Lung (tissue), 12 donors: ENCODE results near the gene FCHO1. TPM values are rescaled to one million over a fixed set of nuclear protein-coding genes. Genes with fewer than 3 reads are reported as not detected.

Source experiments
- ATAC-seq: fragments of 200-7000 bp; cut with Tn5 transposase; one replicate; pipeline ENCODE4 v1.9.1; 2020; ENCODE audit warnings: moderate number of reproducible peaks; ENCODE audit not compliant: insufficient read depth, low FRiP score
- DNase-seq, 3 donors: peaks; one replicate each; pipeline ENCODE4 v3.0.0-alpha.2; 2013 to 2017
- H3K27ac ChIP-seq, 2 donors: one replicate each; pipeline ENCODE4 v1.5.1; 2013; ENCODE audit warnings: mild to moderate bottlenecking in 2 of 2, moderate library complexity in 2 of 2, control low read depth in 1 of 2, inconsistent platforms in 1 of 2, low read depth in 1 of 2, low read length in 1 of 2
- H3K27me3 ChIP-seq, 3 donors: one replicate each; pipeline ENCODE4 v1.5.1; 2013; ENCODE audit warnings: low read length in 2 of 3; ENCODE audit not compliant: control insufficient read depth in 3 of 3, insufficient read depth in 3 of 3
- H3K36me3 ChIP-seq, 4 donors: one replicate each; pipeline ENCODE4 v1.5.1; 2013; ENCODE audit warnings: low read length in 4 of 4, mild to moderate bottlenecking in 1 of 4, moderate library complexity in 1 of 4; ENCODE audit not compliant: control insufficient read depth in 4 of 4, insufficient read depth in 4 of 4
- H3K4me1 ChIP-seq, 5 donors: one replicate each; pipeline ENCODE4 v1.5.1; 2013; ENCODE audit warnings: low read length in 5 of 5, mild to moderate bottlenecking in 2 of 5, moderate library complexity in 1 of 5; ENCODE audit not compliant: control insufficient read depth in 5 of 5, insufficient read depth in 5 of 5
- H3K4me3 ChIP-seq: one replicate; pipeline ENCODE4 v1.5.1; 2013; ENCODE audit warnings: mild to moderate bottlenecking, control low read depth, moderate library complexity
- H3K9ac ChIP-seq, 2 donors: one replicate each; pipeline ENCODE4 v1.5.1; 2013; ENCODE audit warnings: low read length in 2 of 2, control low read depth in 1 of 2; ENCODE audit not compliant: insufficient read depth in 1 of 2
- H3K9me3 ChIP-seq, 4 donors: one replicate each; pipeline ENCODE4 v1.5.1; 2013; ENCODE audit warnings: low read length in 3 of 4, mild to moderate bottlenecking in 1 of 4, moderate library complexity in 1 of 4; ENCODE audit not compliant: control insufficient read depth in 4 of 4, insufficient read depth in 3 of 4
- CTCF ChIP-seq: IDR thresholded peaks from 2 replicates; pipeline ENCODE4 v1.5.1; 2012; ENCODE audit warnings: mild to moderate bottlenecking; ENCODE audit errors: control extremely low read depth, extremely low read depth
- WGBS, 2 donors: extraction: QIAGEN DNeasy Blood & Tissue Kit; methylation state at CpG; one replicate each; pipeline ENCODE4 v1.1.7; 2013; 5-methylcytosine and 5-hydroxymethylcytosine counted together
- polyA plus RNA-seq, 2 donors: library from polyadenylated mRNA; stranded (reverse); fragments of 200-250 nt; gene quantifications; one replicate each; pipeline ENCODE4 v1.2.1, GENCODE V29; 2013
- total RNA-seq, 2 donors: library from RNA; depleted of rRNA in 1 of 2; stranded (reverse); fragments of >200 nt in 1 of 2; gene quantifications; one replicate each; pipeline ENCODE4 v1.2.1, GENCODE V29; 2014 to 2021
- donor health status: control.
- donor health status: control.
- donor health status: Bipolar disorder and iron deficiency.
- donor health status: healthy.
- donor health status: DM: yes; HTN: yes; CAD: no.

The FCHO1 gene
- total and polyA plus RNA-seq, 4 donors: 3.2 to 10.4 (median 7.8) TPM

- H3K9ac ChIP-seq: no peak within 1 kb of the TSS
- H3K36me3 ChIP-seq: no peaks in the 10 kb centered on the region
- peaks cover 0 to 2% (median 0%) of the 10 kb centered on the region in 4 donors for H3K9me3 ChIP-seq
- ATAC-seq (no peak), DNase-seq (no peak)
- H3K4me1 ChIP-seq: no peaks in the 10 kb centered on the region
- no peaks in the 10 kb centered on the region for H3K27me3 ChIP-seq
- TF ChIP-seq CTCF: no peak
- WGBS, 2 donors: 63 to 82% methylated on average over 34 of the region's 34 CpGs
- H3K4me3 ChIP-seq: no peak within 1 kb of the TSS
- no peak within 1 kb of the TSS for H3K27ac ChIP-seq
Observed at GRCh38 chr19:17821190-17821589, 69.9 kb downstream of the FCHO1 start, which contains the start of gene INSL3. INSL3 (minus strand) TSS chr19:17821519; CDS start chr19:17821506, 13 bp downstream.

- no peaks in the 10 kb centered on the region for H3K27me3 ChIP-seq
- no peaks in the 10 kb centered on the region for H3K36me3 ChIP-seq
- no peaks in the 10 kb centered on the region for H3K4me1 ChIP-seq
- 54 to 69% methylated on average over 7 to 8 of the region's 8 CpGs for WGBS, 2 donors
- no peak overlapping the region for H3K4me3 ChIP-seq
- H3K9me3 ChIP-seq: peaks cover 0 to 2% (median 0%) of the 10 kb centered on the region in 4 donors
- TF ChIP-seq CTCF: no peak
- no peak for ATAC-seq
- no peak overlapping the region for H3K27ac ChIP-seq
- DNase-seq: no peak
- no peak overlapping the region for H3K9ac ChIP-seq
Observed at GRCh38 chr19:17824339-17824738, 73.1 kb downstream of the FCHO1 start.

- no peak for TF ChIP-seq CTCF
- peaks cover 0 to 12% (median 2%) of the 10 kb centered on the region in 3 donors for H3K27me3 ChIP-seq
- H3K4me3 ChIP-seq: no peak overlapping the region
- 88 to 90% methylated on average over 13 of the region's 13 CpGs for WGBS, 2 donors
- peaks cover 0 to 4% (median 0%) of the 10 kb centered on the region in 4 donors for H3K36me3 ChIP-seq
- H3K27ac ChIP-seq: no peak overlapping the region
- peaks cover 0 to 2% (median 0%) of the 10 kb centered on the region in 4 donors for H3K9me3 ChIP-seq
- H3K9ac ChIP-seq: no peak overlapping the region
- peaks cover 0 to 3% (median 0%) of the 10 kb centered on the region in 5 donors for H3K4me1 ChIP-seq
- no peak for ATAC-seq
- no peak for DNase-seq
Observed at GRCh38 chr19:17826508-17827056, 75.3 kb downstream of the FCHO1 start.
